NK-92 treated with Interleukin-12 subunit alpha and Interleukin-12 subunit beta, amount 100 ng/mL, for 24 hours (cell line): Measurements from ENCODE around the gene DELE1.

ENCODE experiments used
- DNase-seq: peaks from one replicate; lab custom pipeline; 2025; lab: John Stamatoyannopoulos, UW

The DELE1 gene

GRCh38 chr5:141926434-141926833 lies 2.8 kb downstream of the DELE1 start:
- DNase-seq = no peak

GRCh38 chr5:141928051-141928450 lies 4.4 kb downstream of the DELE1 start:
- no peak for DNase-seq

GRCh38 chr5:141929398-141930058 lies 5.9 kb downstream of the DELE1 start:
- no peak for DNase-seq

DNA sequence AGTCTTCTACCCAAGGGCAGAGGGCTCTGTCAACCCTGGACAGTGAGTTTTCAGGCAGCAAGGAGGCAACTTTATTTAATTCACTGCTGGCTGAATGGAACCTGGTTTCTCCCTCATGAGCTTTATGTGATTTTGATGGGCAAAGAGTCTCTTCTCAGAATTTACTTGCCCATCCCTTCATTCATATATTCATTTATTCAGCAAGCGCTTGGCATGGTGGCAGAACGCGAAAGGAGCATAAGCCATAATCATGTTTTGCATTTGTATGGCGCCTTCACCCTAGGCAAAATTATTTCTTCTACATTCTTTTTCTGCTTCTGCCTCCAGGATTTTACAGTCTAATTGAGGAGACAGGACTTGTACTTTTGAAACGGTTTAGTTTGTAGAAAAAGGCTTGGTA lies 8.0 kb downstream of the DELE1 start:
- no peak for DNase-seq

DNA sequence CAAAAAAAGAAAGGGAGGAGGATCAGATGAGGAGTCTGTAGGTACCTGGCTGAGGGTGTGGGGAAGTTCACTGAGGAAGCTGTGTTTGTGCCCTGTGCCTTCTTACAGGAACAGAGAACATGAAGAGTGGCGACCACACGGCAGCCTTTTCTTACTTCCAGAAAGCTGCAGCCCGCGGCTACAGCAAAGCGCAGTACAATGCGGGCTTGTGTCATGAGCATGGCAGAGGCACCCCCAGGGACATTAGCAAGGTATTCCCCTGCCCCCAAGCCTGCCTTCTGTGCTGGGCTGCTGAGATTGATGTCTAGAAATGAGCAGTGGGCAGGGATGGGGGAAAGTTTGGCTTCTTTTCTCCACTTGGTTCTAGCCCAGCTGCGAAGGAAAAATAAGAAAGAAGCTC lies 9.5 kb downstream of the DELE1 start:
- DNase-seq = no peak

DNA sequence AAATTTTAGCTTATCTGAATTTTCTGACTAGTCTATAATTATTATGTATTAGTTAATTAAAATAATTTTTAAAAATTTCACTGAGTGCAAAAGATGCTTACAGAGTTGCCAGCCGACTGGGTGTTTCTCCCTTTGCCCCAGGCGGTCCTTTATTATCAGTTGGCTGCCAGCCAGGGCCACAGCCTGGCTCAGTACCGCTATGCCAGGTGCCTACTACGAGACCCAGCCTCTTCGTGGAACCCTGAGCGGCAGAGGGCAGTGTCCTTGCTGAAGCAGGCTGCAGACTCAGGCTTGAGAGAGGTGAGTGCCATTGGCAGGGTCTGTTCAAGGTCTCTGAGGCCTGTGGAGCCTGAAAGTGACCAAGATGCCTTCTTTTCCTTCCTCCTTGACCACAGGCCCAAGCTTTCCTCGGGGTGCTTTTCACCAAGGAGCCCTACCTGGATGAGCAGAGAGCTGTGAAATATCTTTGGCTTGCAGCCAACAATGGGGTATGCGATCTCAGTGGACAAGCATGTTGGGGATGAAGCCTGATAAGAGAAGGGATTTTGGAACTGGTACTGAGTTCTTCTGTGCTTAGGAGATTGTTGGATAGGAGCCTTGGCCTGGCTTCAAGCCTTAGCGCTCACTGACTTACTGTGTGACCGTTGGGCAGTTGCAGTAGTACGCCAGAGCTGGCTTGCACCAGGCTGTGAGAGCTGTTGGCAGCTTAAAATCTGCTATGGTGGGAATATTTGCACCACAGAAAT lies 10.6 kb downstream of the DELE1 start:
- no peak for DNase-seq

DNA sequence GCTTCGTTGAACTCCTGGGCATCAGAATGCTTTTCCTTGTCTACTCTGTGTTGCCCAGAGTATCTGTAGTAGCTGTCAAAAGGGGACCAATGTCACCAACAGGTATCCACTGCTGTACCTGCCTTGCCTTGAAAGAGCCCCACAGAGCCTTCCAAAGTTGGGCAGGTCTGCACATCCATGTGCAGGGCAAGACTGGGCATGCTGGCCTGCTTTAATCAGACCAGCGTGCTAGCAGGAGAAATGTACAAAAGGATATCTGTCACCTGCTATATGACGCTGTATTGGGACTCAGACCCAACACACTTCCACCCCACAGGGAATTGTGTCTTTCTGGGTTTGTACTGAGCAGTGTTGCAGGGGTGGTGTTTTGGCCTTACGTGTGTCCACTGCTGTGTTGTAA lies 11.9 kb downstream of the DELE1 start:
- DNase-seq = no peak

DNA sequence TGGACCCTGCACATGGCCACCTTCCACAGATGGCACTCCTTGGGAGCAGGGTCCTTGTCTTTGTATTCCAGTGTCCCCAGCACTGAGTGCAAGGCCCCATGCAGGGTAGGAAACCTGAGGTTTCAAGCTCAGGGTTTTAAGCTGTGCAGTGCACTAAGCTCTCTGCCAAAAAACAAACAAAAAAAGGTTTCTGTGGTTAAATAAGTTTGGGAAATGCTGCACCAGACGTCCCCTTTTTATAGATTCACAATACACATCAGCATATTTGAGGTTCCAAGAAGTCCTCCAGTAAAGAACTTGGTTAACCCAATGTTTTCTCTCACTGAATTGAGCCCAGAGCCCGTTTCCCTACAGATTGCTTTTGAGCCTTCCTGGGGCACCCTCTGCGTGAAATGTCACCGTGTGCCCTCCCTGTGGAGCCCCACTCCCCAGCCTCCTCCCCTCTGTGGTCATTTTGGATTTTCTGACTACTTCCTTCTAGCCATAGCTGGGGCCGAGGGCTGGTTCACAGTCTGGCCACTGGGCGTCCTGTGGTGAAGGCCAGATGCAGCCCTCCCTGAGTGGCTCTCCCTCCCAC lies 17.1 kb downstream of the DELE1 start:
- no peak for DNase-seq

DNA sequence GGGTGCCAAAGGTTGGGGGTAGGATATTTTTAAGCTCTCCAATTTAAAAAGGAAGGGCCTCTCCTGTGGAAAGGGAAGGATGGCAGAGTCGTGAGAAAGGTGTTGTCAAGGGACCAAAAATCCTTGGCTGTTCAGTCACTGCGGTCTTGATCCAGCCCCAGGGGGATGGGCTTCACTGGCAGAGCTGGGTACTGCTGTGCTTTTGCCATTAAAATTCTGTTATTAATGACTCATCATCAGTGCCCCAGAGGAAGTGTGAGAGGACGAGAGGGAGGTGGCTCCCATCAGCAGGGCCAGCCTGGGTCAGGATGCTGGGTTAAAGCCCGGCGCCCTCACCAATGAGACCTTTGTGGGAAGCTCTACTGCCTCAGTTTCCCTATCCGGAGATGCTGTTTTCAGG lies 17.6 kb downstream of the DELE1 start:
- DNase-seq = no peak

DNA sequence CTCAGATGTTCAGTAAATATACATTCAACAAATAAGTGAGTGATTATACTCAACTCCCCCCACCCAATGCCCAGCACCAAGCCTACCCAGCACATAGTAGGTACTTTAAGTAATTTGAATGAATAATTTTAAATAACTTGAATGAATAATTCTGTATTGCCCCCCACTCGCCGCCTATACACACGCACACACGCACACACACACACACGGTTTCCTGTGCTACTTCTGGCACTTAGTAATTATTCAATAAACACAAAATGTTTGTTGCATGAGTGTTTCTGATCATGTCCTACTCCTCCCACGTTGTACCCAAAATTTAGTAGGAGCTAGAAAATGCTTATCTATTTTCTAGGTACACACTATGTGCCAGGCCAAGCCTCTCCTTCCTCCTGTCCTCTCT lies 18.1 kb downstream of the DELE1 start:
- DNase-seq = no peak

DNA sequence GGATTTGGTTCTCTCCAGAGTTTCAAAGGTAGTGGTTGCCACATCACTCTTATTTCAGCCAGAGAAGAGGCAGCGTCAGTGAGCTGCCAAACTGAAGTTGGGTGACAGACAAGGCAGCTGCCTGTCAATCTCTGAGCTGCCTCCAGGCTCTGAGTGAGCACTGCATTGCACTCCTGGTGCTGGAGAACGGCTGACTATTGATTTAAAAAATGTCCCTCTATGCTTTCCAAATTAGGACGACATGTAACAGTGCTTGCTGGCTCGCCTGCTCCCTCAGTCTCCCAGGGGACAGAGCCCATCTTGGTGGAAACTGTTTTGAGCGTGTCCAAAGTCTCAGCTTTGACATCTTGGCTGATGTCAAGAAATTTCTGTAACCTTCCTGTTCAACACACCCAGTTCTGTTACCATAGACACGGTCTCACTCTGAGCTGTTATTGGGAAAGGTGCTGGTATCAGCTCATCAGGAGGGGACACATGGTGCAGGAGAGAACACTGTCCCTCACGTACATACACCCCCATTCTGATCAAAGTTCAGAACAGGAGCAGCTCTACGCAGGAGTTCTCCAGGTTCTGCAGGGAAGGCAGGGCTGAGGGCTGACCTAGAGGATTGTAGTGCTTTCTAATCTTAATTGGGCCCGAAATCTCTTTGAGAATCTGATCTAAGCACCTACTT lies 18.6 kb downstream of the DELE1 start:
- DNase-seq = no peak

DNA sequence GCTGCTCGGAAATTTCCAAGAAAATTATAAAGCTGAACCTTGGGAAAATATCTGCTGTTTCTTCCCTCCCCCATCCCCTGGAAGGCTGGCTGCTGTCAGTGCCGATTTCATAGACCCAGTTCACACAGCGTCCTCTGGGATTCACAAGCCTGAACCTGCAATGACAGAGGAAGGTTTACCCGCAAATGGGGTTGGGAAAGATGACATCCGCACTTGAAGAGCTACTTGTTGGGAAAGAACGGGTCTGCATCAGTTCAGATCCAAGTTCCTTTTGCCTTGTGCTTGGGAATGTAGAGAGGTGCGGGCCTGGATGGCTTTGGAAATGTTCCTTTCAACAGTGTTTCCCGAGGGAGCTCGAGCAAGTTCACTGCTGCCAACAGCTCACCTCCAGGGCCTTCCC lies 20.4 kb downstream of the DELE1 start:
- DNase-seq = no peak

GRCh38 chr5:141945511-141946051 lies 21.9 kb downstream of the DELE1 start:
- DNase-seq = no peak

GRCh38 chr5:141947316-141947715 lies 23.6 kb downstream of the DELE1 start:
- DNase-seq = no peak

DNA sequence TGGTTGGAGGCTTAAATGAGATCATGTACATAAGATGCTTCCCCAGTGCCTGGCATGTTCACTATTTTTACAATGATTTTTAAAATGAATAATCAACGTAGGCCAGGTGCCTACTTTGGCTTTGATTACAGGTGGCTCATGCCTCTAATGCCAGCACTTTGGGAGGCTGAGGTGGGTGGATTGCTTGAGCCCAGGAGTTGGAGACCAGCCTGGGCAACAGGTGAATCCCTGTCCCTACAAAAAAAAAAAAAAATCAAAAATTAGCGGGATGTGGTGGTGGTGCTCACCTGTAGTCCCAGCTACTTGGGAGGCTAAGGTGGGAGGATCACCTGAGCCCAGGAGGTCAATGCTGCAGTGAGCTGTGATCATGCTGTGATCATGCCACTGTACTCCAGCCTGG lies 25.1 kb downstream of the DELE1 start:
- no peak for DNase-seq

DNA sequence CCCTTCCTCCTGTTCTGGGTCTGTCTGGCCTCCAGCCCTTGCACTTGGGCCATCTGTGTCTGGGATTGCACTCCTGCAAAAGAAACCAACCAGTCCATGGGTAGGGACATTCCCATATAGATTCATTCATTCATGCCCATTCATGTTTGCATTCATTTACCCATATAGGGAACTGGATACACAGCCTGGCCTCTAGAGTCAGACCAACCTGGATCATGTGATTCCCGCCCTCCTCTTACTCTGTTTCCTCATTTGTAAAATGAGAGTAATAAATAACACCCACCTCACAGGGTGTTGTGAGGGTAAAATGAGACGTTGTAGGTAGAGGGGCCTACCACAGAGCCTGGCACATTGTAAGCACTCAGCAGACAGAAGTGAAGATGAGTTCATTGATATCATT lies 25.8 kb downstream of the DELE1 start:
- DNase-seq = no peak

- DNase-seq = no peak
Measured at GRCh38 chr5:141950207-141951005, 26.7 kb downstream of the DELE1 start.

DNA sequence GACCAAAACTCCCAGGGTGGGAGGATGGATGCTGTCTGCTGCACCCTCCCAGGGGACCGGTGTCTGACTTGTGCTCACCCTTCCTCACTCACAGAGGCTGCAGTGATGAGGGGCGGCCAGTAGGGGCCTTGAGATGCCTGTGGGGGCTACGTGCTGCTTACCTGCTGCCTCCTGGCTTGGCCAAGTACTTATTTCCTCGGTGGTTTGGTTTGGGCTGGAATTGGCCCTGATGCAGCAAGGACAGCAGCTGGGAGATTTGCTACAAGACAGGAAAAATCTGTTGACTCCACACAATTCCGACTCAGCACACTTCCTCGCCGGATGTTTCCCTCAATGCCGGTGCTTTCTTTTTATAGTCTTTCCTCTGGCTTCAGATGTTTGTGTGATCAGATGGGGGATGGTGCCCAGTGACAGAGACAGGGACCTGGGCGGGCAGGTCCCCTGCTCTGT lies 27.7 kb downstream of the DELE1 start:
- no peak for DNase-seq

GRCh38 chr5:141952020-141952419 lies 28.3 kb downstream of the DELE1 start:
- no peak for DNase-seq

- no peak for DNase-seq
Measured at GRCh38 chr5:141954194-141954593, 30.5 kb downstream of the DELE1 start.

DNA sequence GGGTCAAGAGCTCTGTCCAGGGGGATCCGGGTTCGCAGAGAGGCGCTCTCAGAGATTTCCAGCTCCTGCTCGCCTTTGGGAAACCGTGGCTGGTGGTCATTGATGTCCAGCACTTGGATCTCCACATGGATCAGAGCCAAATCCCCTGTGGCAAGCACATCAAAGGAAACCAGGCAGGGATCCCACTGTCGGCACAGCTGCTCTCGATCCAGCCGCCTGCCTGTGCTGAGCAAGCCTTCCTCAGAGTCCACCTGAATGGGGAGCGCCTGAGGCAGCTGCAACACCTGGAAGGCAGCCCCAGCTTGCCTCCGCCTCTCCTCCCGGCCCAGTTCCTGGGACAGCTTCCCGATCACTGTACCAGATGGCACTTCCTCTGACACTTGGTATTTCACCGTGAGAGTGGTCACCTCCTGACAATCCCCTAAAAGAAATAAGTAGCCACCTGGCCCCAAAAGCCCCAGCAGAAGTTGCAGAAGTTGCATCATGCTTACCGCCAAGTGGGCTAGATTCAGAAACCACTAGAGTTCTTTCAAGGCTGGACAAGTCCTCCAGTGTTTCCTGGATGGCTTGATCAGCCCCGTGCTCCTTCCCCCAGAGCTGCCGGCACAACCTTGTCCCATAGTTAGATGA lies 33.8 kb downstream of the DELE1 start:
- no peak for DNase-seq
